GM23338 (cell line): ENCODE measurements around the gene APEX1. TPM values are rescaled to one million over a fixed set of nuclear protein-coding genes. Genes with fewer than 3 reads are reported as not detected.

ENCODE experiments used
- ATAC-seq: fragments of 200-7000 bp; cut with Tn5 transposase; 3 replicates; pipeline ENCODE4 v1.9.1; 2020
- DNase-seq: peaks from one replicate; pipeline ENCODE4 v3.0.0-alpha.2; 2015; ENCODE audit warnings: low spot score
- H2AFZ ChIP-seq: fragments of 200-600 bp; sonication (generic); 2 replicates; pipeline ENCODE4 v1.8.0; 2016; ENCODE audit warnings: antibody characterized with exemption, mild to moderate bottlenecking, moderate library complexity
- H3F3A ChIP-seq: fragments of 200-600 bp; sonication (generic); replicated peaks from 2 replicates; pipeline ENCODE4 v1.8.0; 2017; ENCODE audit warnings: antibody characterized with exemption, mixed run types, low read depth
- H3K27ac ChIP-seq: fragments of 200-600 bp; sonication (generic); 2 replicates; pipeline ENCODE4 v1.6.1; 2016; ENCODE audit warnings: low read depth
- H3K27me3 ChIP-seq: fragments of 200-600 bp; sonication (generic); 2 replicates; pipeline ENCODE4 v1.8.0; 2016; ENCODE audit warnings: mild to moderate bottlenecking, mixed run types, moderate library complexity; ENCODE audit not compliant: insufficient read depth
- H3K36me3 ChIP-seq: fragments of 200-600 bp; sonication (generic); 2 replicates; pipeline ENCODE4 v1.8.0; 2016; ENCODE audit warnings: mild to moderate bottlenecking; ENCODE audit not compliant: insufficient read depth
- H3K4me1 ChIP-seq: fragments of 200-600 bp; sonication (generic); 2 replicates; pipeline ENCODE4 v1.8.0; 2016; ENCODE audit warnings: mild to moderate bottlenecking, moderate library complexity; ENCODE audit not compliant: insufficient read depth
- H3K4me2 ChIP-seq: fragments of 200-600 bp; sonication (generic); 2 replicates; pipeline ENCODE4 v1.7.1; 2017; ENCODE audit warnings: mixed run types
- H3K4me3 ChIP-seq: fragments of 200-600 bp; sonication (generic); 2 replicates; pipeline ENCODE4 v1.6.1; 2016; ENCODE audit warnings: mixed run types
- H3K79me2 ChIP-seq: fragments of 200-600 bp; sonication (generic); replicated peaks from 2 replicates; pipeline ENCODE4 v1.8.0; 2017; ENCODE audit warnings: mild to moderate bottlenecking; ENCODE audit not compliant: insufficient read depth
- H3K9me2 ChIP-seq: fragments of 200-600 bp; sonication (generic); 2 replicates; pipeline ENCODE4 v1.8.0; 2017; ENCODE audit not compliant: insufficient read depth
- H4K20me1 ChIP-seq: fragments of 200-600 bp; sonication (generic); replicated peaks from 2 replicates; pipeline ENCODE4 v1.8.0; 2017; ENCODE audit warnings: mild to moderate bottlenecking; ENCODE audit not compliant: insufficient read depth
- H3K27ac Mint-ChIP-seq: 2 replicates; pipeline ENCODE4 v1.8.0; 2020; ENCODE audit warnings: inconsistent platforms, mild to moderate bottlenecking, moderate library complexity, mixed read lengths
- H3K27me3 Mint-ChIP-seq: 3 replicates; pipeline ENCODE4 v1.8.0; 2022; ENCODE audit warnings: low read depth, mild to moderate bottlenecking, moderate library complexity, mixed read lengths, inconsistent platforms; ENCODE audit not compliant: insufficient read depth, poor library complexity
- H3K36me3 Mint-ChIP-seq: 3 replicates; pipeline ENCODE4 v1.8.0; 2021; ENCODE audit warnings: low read depth, mild to moderate bottlenecking, inconsistent platforms, moderate library complexity, mixed read lengths
- H3K4me1 Mint-ChIP-seq: 3 replicates; pipeline ENCODE4 v1.8.0; 2020; ENCODE audit warnings: mild to moderate bottlenecking, inconsistent platforms, mixed read lengths
- H3K4me3 Mint-ChIP-seq: 3 replicates; pipeline ENCODE4 v1.8.0; 2021; ENCODE audit warnings: moderate library complexity, mild to moderate bottlenecking, inconsistent platforms, mixed read lengths
- H3K9me3 Mint-ChIP-seq: 3 replicates; pipeline ENCODE4 v1.8.0; 2020; ENCODE audit warnings: moderate library complexity, mild to moderate bottlenecking, inconsistent platforms, mixed read lengths
- CREB1 ChIP-seq: fragments of 250-450 bp; sonication (Bioruptor Pico); IDR thresholded peaks from 2 replicates; pipeline ENCODE4 v1.5.0; 2020; ENCODE audit warnings: low read depth, mild to moderate bottlenecking, moderate library complexity
- ETS1 ChIP-seq: IDR thresholded peaks from 2 replicates; pipeline ENCODE4 v1.6.1; 2016; ENCODE audit warnings: antibody characterized with exemption
- ZNF462 ChIP-seq: fragments of 250-450 bp; sonication (Bioruptor Pico); IDR thresholded peaks from 2 replicates; pipeline ENCODE4 v1.5.0; 2020; ENCODE audit warnings: mild to moderate bottlenecking, moderate library complexity
- polyA plus RNA-seq: library from polyadenylated mRNA; unstranded; fragments of >200 nt; fragmentation: Nextera tagmentation; extraction: Ambion mirVana; gene quantifications from 2 replicates; pipeline ENCODE4 v1.2.1, GENCODE V29; 2016
- total RNA-seq: library from RNA; depleted of rRNA; stranded (reverse); fragments of >200 nt; shearing (Covaris generic); gene quantifications from 2 replicates; pipeline ENCODE4 v1.2.3, GENCODE V29; 2014

The APEX1 gene
- total and polyA plus RNA-seq, 2 experiments from 2014 or later: 247 to 279 TPM

- no peak for ATAC-seq
- Histone ChIP-seq H3F3A (peaks cover 9% of the 10 kb centered on the region; the same call in 1 of the 2 replicates), H3K27me3 (peaks cover 7% of the 10 kb centered on the region; the same call in 1 of the 2 replicates), H3K79me2 (no peaks in the 10 kb centered on the region), H2AFZ (no peak overlapping the region), H3K4me2 (no peak overlapping the region), H3K27ac (no peak overlapping the region), H3K4me1 (peaks cover 19% of the 10 kb centered on the region), H3K9me2 (no peaks in the 10 kb centered on the region), H3K36me3 (no peaks in the 10 kb centered on the region), H3K4me3 (no peak overlapping the region), H4K20me1 (no peaks in the 10 kb centered on the region)
- DNase-seq: no peak
- no peaks in the 10 kb centered on the region; the same call in 2 of the 3 replicates for H3K36me3 Mint-ChIP-seq
- H3K27ac Mint-ChIP-seq: no peak overlapping the region
- no peaks in the 10 kb centered on the region for H3K9me3 Mint-ChIP-seq
- TF ChIP-seq CREB1 (CRISPR knock-in tag): no peak
- no peak for TF ChIP-seq ZNF462
- no peak for TF ChIP-seq ETS1
- H3K4me1 Mint-ChIP-seq: peaks cover 25% of the 10 kb centered on the region
- peaks cover 9% of the 10 kb centered on the region for H3K27me3 Mint-ChIP-seq
- H3K4me3 Mint-ChIP-seq: no peak overlapping the region
Measured at GRCh38 chr14:20417250-20418186, 37.5 kb upstream of the APEX1 start.
